SU-DHL-6 (cell line): ENCODE data around the gene NSF.
"Not testable (repeated sequence)": the region's sequence is repeated elsewhere in the genome, so short reads cannot be mapped to it uniquely, and the experiment has no call there.

Experiments used
- H2AFZ ChIP-seq: fragments of 200-600 bp; sonication (generic); 2 replicates; pipeline ENCODE4 v1.6.1; 2014; ENCODE audit warnings: low read depth, mild to moderate bottlenecking, moderate library complexity, mixed read lengths, antibody characterized with exemption, low read length; ENCODE audit not compliant: severe bottlenecking
- H3F3A ChIP-seq: fragments of 200-600 bp; shearing (Covaris generic); 2 replicates; pipeline ENCODE4 v1.6.0; 2016; ENCODE audit warnings: antibody characterized with exemption, mild to moderate bottlenecking; ENCODE audit not compliant: insufficient read depth
- H3K27ac ChIP-seq: fragments of 200-600 bp; sonication (generic); 2 replicates; pipeline ENCODE4 v1.5.1; 2016; ENCODE audit warnings: low read depth, mild to moderate bottlenecking, low read length, moderate library complexity, mixed read lengths
- H3K27me3 ChIP-seq: fragments of 200-600 bp; sonication (generic), shearing (Covaris generic); 2 replicates; pipeline ENCODE4 v1.6.0; 2014; ENCODE audit warnings: mild to moderate bottlenecking, low read length
- H3K36me3 ChIP-seq: fragments of 200-600 bp; sonication (generic); 2 replicates; pipeline ENCODE4 v1.6.1; 2014; ENCODE audit warnings: mild to moderate bottlenecking, low read length, mixed read lengths
- H3K4me2 ChIP-seq: fragments of 300-600, 200-600 bp; shearing (Covaris generic), sonication (generic); 2 replicates; pipeline ENCODE4 v1.6.0; 2014; ENCODE audit warnings: low read length, low read depth, mild to moderate bottlenecking; ENCODE audit not compliant: poor library complexity, severe bottlenecking
- H3K4me3 ChIP-seq: fragments of 200-600 bp; sonication (generic); 2 replicates; pipeline ENCODE4 v1.5.1; 2014; ENCODE audit warnings: antibody characterized with exemption, low read length, mild to moderate bottlenecking, mixed read lengths; ENCODE audit not compliant: insufficient read depth, poor library complexity, severe bottlenecking
- H3K79me2 ChIP-seq: fragments of 200-600 bp; sonication (generic); 2 replicates; pipeline ENCODE4 v1.6.1; 2014; ENCODE audit warnings: mild to moderate bottlenecking, low read length, moderate library complexity; ENCODE audit not compliant: insufficient read depth
- H3K9ac ChIP-seq: fragments of 200-600 bp; sonication (generic); 2 replicates; pipeline ENCODE4 v1.7.0; 2014; ENCODE audit warnings: mild to moderate bottlenecking, low read length
- H3K9me2 ChIP-seq: fragments of 200-600 bp; sonication (generic); replicated peaks from 2 replicates; pipeline ENCODE4 v1.6.1; 2014; ENCODE audit warnings: low read length; ENCODE audit not compliant: insufficient read depth
- H3K9me3 ChIP-seq: fragments of 200-600 bp; sonication (generic); 2 replicates; pipeline ENCODE4 v1.6.1; 2014; ENCODE audit warnings: low read length, mixed read lengths; ENCODE audit not compliant: insufficient read depth
- H4K20me1 ChIP-seq: fragments of 200-600 bp; sonication (generic); 2 replicates; pipeline ENCODE4 v1.6.1; 2014; ENCODE audit warnings: low read depth, mild to moderate bottlenecking, antibody characterized with exemption, low read length, moderate library complexity, mixed read lengths

Gene NSF

DNA sequence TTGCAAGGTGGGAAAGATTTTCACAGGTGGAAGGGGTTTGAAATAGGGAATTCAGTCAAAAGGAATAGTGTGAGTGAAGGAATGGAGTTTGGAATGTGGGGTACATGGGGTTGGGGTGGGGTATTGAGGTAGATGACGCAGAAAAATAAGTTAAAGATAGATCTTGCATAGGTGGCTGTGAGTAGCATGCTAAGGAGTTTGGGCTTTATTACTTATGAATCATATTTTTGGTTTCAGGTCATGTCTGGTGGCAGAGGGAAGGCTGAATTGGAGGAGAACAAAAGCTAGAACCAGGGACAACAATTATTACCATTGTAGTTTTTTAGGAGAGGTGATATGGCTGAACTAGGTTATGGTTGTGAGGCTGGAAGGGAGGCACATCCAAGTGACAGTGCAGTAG is 23.4 kb downstream of the NSF start:
- H3K9ac ChIP-seq, H3K79me2 ChIP-seq, H3K9me2 ChIP-seq, H3K27ac ChIP-seq, H3K4me3 ChIP-seq, H3K9me3 ChIP-seq, H3K36me3 ChIP-seq, H2AFZ ChIP-seq, H3K4me2 ChIP-seq, H3F3A ChIP-seq, H3K27me3 ChIP-seq, H4K20me1 ChIP-seq: not testable (repeated sequence)

DNA sequence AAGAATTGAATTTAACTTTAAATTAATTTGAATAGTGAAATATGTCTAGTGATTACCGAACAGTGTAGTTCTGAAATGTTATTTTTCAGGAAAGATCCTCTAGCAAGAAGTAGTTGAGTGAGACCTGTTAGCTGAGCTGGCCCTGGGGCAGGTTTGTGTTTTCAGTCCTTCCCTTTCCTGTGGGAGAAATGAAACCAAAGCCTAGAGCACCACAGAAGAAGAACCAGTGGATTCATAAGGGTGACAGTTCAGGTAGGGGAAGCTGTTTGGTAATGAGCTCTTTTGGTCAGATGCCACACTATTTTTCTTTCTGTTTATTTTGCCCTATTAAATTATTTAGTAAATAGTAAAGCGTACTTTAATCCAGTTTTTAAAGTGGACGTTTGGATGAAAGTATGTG is 26.7 kb downstream of the NSF start:
- not testable (repeated sequence) for H3K4me3 ChIP-seq, H3K9ac ChIP-seq, H3K36me3 ChIP-seq, H3K9me3 ChIP-seq, H3F3A ChIP-seq, H3K27me3 ChIP-seq, H3K9me2 ChIP-seq, H4K20me1 ChIP-seq, H2AFZ ChIP-seq, H3K27ac ChIP-seq, H3K4me2 ChIP-seq, H3K79me2 ChIP-seq

DNA sequence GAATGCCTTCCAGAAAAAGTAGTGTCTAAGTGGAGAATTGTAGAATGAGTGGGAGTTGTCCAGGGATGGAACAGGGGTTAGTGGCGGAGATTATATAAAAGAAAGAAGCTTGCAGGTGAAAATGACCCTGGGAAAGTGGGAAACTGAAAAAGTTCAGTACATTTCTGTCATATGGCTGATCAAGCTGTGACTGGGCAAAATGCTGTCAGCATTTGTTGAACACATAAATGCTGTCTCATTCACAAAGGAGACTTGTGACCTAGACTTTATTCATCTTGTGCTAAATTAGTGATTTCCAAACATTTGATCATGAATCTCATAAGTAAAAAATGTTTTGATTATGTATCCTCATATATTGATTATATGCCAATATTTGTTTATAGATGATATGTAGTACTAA is 28.5 kb downstream of the NSF start:
- H2AFZ ChIP-seq, H4K20me1 ChIP-seq, H3F3A ChIP-seq, H3K79me2 ChIP-seq, H3K27ac ChIP-seq, H3K9me3 ChIP-seq, H3K27me3 ChIP-seq, H3K4me2 ChIP-seq, H3K36me3 ChIP-seq, H3K9me2 ChIP-seq, H3K4me3 ChIP-seq, H3K9ac ChIP-seq: not testable (repeated sequence)

DNA sequence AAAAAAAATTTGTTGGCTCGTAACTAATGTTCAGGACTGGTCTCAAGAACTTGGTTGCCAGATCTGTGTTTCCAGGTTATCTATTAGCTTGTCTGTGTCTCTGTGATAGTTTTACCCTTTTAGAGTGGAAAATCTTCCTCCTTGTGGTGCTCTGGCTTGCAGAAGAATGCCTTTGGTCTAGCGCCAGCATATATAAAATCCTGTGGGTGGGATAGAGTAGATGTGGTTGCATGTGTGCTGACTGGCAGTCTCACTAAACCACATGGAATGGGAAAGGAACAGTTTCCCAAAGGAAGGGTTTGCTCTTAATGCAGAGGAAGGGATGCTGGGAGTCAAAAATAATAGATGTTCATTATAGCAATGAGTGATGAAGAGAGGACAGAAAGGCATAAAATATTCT is 33.3 kb downstream of the NSF start:
- H3K9me3 ChIP-seq, H3K4me2 ChIP-seq, H4K20me1 ChIP-seq, H3F3A ChIP-seq, H3K27me3 ChIP-seq, H2AFZ ChIP-seq, H3K9ac ChIP-seq, H3K36me3 ChIP-seq, H3K79me2 ChIP-seq, H3K4me3 ChIP-seq, H3K9me2 ChIP-seq, H3K27ac ChIP-seq: not testable (repeated sequence)

- H3K9me3 ChIP-seq, H3K9me2 ChIP-seq, H3F3A ChIP-seq, H4K20me1 ChIP-seq, H3K27me3 ChIP-seq, H2AFZ ChIP-seq, H3K4me3 ChIP-seq, H3K79me2 ChIP-seq, H3K36me3 ChIP-seq, H3K4me2 ChIP-seq, H3K27ac ChIP-seq, H3K9ac ChIP-seq: not testable (repeated sequence)
Measured at GRCh38 chr17:46624726-46625125, 34.3 kb downstream of the NSF start.

DNA sequence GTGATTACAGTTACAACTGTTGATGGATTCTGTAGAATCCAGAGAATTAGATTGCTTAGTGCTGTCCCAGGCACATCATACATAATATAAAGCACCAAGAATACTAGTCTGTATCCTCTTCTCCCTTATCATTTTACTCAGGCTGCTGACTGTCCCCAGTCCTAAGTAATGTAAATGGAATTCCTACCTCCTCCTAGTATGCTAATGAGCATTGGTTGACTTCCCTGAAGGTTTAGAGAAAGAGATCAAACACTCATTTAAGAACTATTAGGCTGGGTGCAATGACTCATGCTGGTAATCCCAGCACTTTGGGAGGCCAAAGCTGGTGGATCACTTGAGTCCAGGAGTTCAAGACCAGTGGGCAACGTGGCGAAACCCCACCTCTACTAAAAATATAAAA is 37.0 kb downstream of the NSF start:
- H3K9me3 ChIP-seq, H3K9ac ChIP-seq, H3K4me2 ChIP-seq, H3K9me2 ChIP-seq, H3F3A ChIP-seq, H3K4me3 ChIP-seq, H3K36me3 ChIP-seq, H2AFZ ChIP-seq, H3K79me2 ChIP-seq, H4K20me1 ChIP-seq, H3K27me3 ChIP-seq, H3K27ac ChIP-seq: not testable (repeated sequence)

- H3K9me3 ChIP-seq, H3K27me3 ChIP-seq, H3K27ac ChIP-seq, H3K9me2 ChIP-seq, H3K9ac ChIP-seq, H2AFZ ChIP-seq, H3K4me2 ChIP-seq, H3K36me3 ChIP-seq, H3K4me3 ChIP-seq, H4K20me1 ChIP-seq, H3F3A ChIP-seq, H3K79me2 ChIP-seq: not testable (repeated sequence)
Measured at GRCh38 chr17:46628753-46629436, 38.4 kb downstream of the NSF start.

- not testable (repeated sequence) for H3K4me3 ChIP-seq, H3F3A ChIP-seq, H2AFZ ChIP-seq, H4K20me1 ChIP-seq, H3K4me2 ChIP-seq, H3K79me2 ChIP-seq, H3K27ac ChIP-seq, H3K36me3 ChIP-seq, H3K9me3 ChIP-seq, H3K9me2 ChIP-seq, H3K27me3 ChIP-seq, H3K9ac ChIP-seq
Measured at GRCh38 chr17:46632146-46632545, 41.7 kb downstream of the NSF start.
